Thyroid gland (tissue), 4 donors: ENCODE data around the gene CSNK1D. TPM values are rescaled to one million over a fixed set of nuclear protein-coding genes. Genes with fewer than 3 reads are reported as not detected.
"Not testable (repeated sequence)": the region's sequence is repeated elsewhere in the genome, so short reads cannot be mapped to it uniquely, and the experiment has no call there.

Experiments
- DNase-seq, 2 donors: peaks; one replicate each; pipeline ENCODE4 v3.0.0-alpha.2; 2019
- H3K27ac ChIP-seq, 3 donors: fragments of 200-600 bp; sonication (generic); 1 replicate in 2 of 3; 2 replicates in 1 of 3; pipeline ENCODE4 v1.5.1; 2016 to 2019; ENCODE audit warnings: mild to moderate bottlenecking in 1 of 3, moderate library complexity in 1 of 3
- H3K27me3 ChIP-seq: fragments of 200-600 bp; sonication (generic); one replicate; pipeline ENCODE4 v1.5.1; 2019
- H3K36me3 ChIP-seq, 2 donors: fragments of 200-600 bp; sonication (generic); one replicate each; pipeline ENCODE4 v1.5.1; 2016 to 2019
- H3K4me1 ChIP-seq, 2 donors: fragments of 200-600 bp; sonication (generic); one replicate each; pipeline ENCODE4 v1.5.1; 2017 to 2019
- H3K4me3 ChIP-seq, 3 donors: fragments of 200-600 bp; sonication (generic); replicated peaks in 1 of 3; 1 replicate in 2 of 3; 2 replicates in 1 of 3; pipeline ENCODE4 v1.5.1; 2016; ENCODE audit warnings: mild to moderate bottlenecking in 1 of 3
- H3K9me3 ChIP-seq: fragments of 200-600 bp; sonication (generic); one replicate; pipeline ENCODE4 v1.5.1; 2017
- CTCF ChIP-seq, 6 experiments: fragments of 200-600 bp in 3 of 6; fragments of 450-650 bp in 3 of 6; sonication (generic) in 3 of 6; IDR thresholded peaks; one replicate each; pipeline ENCODE4 v1.5.1; 2016 to 2019; ENCODE audit warnings: antibody characterized with exemption in 6 of 6, mild to moderate bottlenecking in 2 of 6, inconsistent platforms in 1 of 6, moderate library complexity in 1 of 6
- POLR2A ChIP-seq, 2 donors: fragments of 450-650 bp; IDR thresholded peaks; one replicate each; pipeline ENCODE4 v1.6.1; 2017; ENCODE audit warnings: antibody characterized with exemption in 2 of 2, mild to moderate bottlenecking in 2 of 2, moderate library complexity in 1 of 2
- WGBS, 2 donors: methylation state at CpG; one replicate each; pipeline ENCODE4 v1.1.5; 2017; 5-methylcytosine and 5-hydroxymethylcytosine counted together
- intact Hi-C: fragments of 100-400 bp; cut with DNase I; formaldehyde crosslinking; loops from one replicate; pipeline ENCODE4 v1.15.1; 2023
- total RNA-seq, 4 donors: library from RNA; depleted of rRNA; stranded (reverse); fragments of >200 nt; gene quantifications; one replicate each; pipeline ENCODE4 v1.2.3, GENCODE V29; 2016

Gene CSNK1D
- total RNA-seq, 4 donors from 2014 or later = 47.3 to 91.2 (median 88.7) TPM

GRCh38 chr17:82258555-82258954 lies 14.9 kb downstream of the CSNK1D start:
- no peak overlapping the region for H3K27ac ChIP-seq
- no peak for DNase-seq
- H3K9me3 ChIP-seq = no peaks in the 10 kb centered on the region
- H3K27me3 ChIP-seq = no peaks in the 10 kb centered on the region
- 81 to 82% methylated on average over 5 of the region's 5 CpGs for WGBS, 2 donors
- H3K4me1 ChIP-seq = peaks cover 0 to 3% of the 10 kb centered on the region in 2 donors
- peaks cover 37 to 72% of the 10 kb centered on the region in 2 donors for H3K36me3 ChIP-seq
- H3K4me3 ChIP-seq = no peak overlapping the region
- intact Hi-C loops = no loop called here
- TF ChIP-seq CTCF (IDR thresholded peaks at IDR 0.05) (no peak), POLR2A (IDR thresholded peaks at IDR 0.05) (no peak)

DNA sequence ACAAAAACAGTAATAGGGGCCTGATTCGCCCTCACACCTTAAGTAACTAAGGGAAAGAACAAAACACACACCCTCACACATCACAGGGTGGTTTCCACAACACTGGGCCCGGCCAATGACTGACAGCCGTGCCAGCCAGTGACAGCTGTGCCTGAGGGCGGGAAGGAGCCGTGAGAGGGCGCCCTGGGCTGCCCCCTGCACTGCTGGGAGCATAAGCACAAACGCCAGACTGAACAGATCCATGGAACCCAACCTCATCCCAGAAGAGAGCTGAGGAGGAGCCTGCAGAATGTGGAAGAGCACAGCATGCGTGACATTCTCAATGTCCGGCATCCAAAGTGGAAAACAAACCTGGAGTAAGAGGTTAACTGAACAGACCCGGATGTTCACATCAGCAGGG lies 16.0 kb downstream of the CSNK1D start:
- H3K27ac ChIP-seq = no peak overlapping the region
- H3K36me3 ChIP-seq = peaks cover 43 to 72% of the 10 kb centered on the region in 2 donors

GRCh38 chr17:82256242-82256885 lies 17.1 kb downstream of the CSNK1D start:
- no peak overlapping the region for H3K27ac ChIP-seq
- H3K4me1 ChIP-seq = no peaks in the 10 kb centered on the region
- H3K27me3 ChIP-seq = no peaks in the 10 kb centered on the region
- intact Hi-C loops = no loop called here
- no peaks in the 10 kb centered on the region for H3K9me3 ChIP-seq
- TF ChIP-seq POLR2A (IDR thresholded peaks at IDR 0.05) (no peak), CTCF (IDR thresholded peaks at IDR 0.05) (no peak)
- H3K36me3 ChIP-seq = peaks cover 43 to 72% of the 10 kb centered on the region in 2 donors
- DNase-seq = no peak
- H3K4me3 ChIP-seq = no peak overlapping the region
- 94 to 96% methylated on average over 14 of the region's 14 CpGs for WGBS, 2 donors

More for the DNA sequence above, 16.0 kb downstream of the CSNK1D start:
- Histone ChIP-seq H3K9me3 (no peaks in the 10 kb centered on the region), H3K4me3 (no peak overlapping the region), H3K27me3 (no peaks in the 10 kb centered on the region), H3K4me1 (no peaks in the 10 kb centered on the region)
- 78 to 84% methylated on average over 10 of the region's 10 CpGs for WGBS, 2 donors
- TF ChIP-seq POLR2A (IDR thresholded peaks at IDR 0.05) = no peak
- intact Hi-C loops = no loop called here
- no peak for DNase-seq

- Histone ChIP-seq H3K27ac (no peak overlapping the region), H3K9me3 (no peaks in the 10 kb centered on the region), H3K36me3 (peaks cover 44 to 72% of the 10 kb centered on the region in 2 donors), H3K4me3 (no peak overlapping the region), H3K27me3 (no peaks in the 10 kb centered on the region), H3K4me1 (no peaks in the 10 kb centered on the region)
- intact Hi-C loops = no loop called here
- no peak for TF ChIP-seq CTCF (IDR thresholded peaks at IDR 0.05)
- TF ChIP-seq POLR2A (IDR thresholded peaks at IDR 0.05) = no peak
- WGBS, 2 donors = 72 to 88% methylated on average over 13 to 15 of the region's 15 CpGs
- DNase-seq = no peak
Observed at GRCh38 chr17:82255402-82255972, 18.0 kb downstream of the CSNK1D start.

GRCh38 chr17:82254746-82255145 lies 18.8 kb downstream of the CSNK1D start:
- intact Hi-C loops, DNase-seq, H3K9me3 ChIP-seq, H3K4me1 ChIP-seq, H3K27ac ChIP-seq, H3K27me3 ChIP-seq, H3K4me3 ChIP-seq: not testable (repeated sequence)
- WGBS, 2 donors = 97 to 98% methylated on average over 21 to 29 of the region's 33 CpGs
- H3K36me3 ChIP-seq = peaks cover 51 to 72% of the 10 kb centered on the region in 2 donors

DNA sequence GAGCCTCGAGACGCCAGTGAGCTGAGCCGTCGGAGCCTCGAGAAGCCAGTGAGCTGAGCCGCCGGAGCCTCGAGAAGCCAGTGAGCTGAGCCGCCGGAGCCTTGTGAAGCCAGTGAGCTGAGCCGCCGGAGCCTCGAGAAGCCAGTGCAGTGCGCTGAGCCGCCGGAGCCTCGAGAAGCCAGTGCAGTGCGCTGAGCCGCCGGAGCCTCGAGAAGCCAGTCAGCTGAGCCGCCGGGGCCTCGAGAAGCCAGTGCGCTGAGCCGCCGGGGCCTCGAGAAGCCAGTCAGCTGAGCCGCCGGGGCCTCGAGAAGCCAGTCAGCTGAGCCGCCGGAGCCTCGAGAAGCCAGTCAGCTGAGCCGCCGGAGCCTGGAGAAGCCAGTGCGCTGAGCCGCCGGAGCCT lies 19.4 kb downstream of the CSNK1D start:
- 98 to 100% methylated on average over 3 to 18 of the region's 39 CpGs for WGBS, 2 donors
- H3K9me3 ChIP-seq, intact Hi-C loops, H3K27me3 ChIP-seq, H3K4me3 ChIP-seq, H3K4me1 ChIP-seq, H3K27ac ChIP-seq, DNase-seq: not testable (repeated sequence)
- H3K36me3 ChIP-seq = peaks cover 52 to 72% of the 10 kb centered on the region in 2 donors
